NCI-H2196 treated with DMSO at 0.1 percent for 48 hours (cell line): ENCODE data around the gene OR5D16.
"Not testable (repeated sequence)": the region's sequence is repeated elsewhere in the genome, so short reads cannot be mapped to it uniquely, and the experiment has no call there.

Experiments used
- DNase-seq: peaks from one replicate; lab custom pipeline; 2025; ENCODE audit not compliant: unreplicated experiment; lab: John Stamatoyannopoulos, UW

The OR5D16 gene

GRCh38 chr11:55838452-55838851 is at the start of gene OR5D16:
OR5D16 (plus strand) TSS chr11:55838752; CDS start chr11:55838752, 0 bp downstream.
- no peak for DNase-seq

- DNase-seq = no peak
Measured at GRCh38 chr11:55791606-55792005, 46.9 kb upstream of the OR5D16 start.

- DNase-seq = no peak
Measured at GRCh38 chr11:55793321-55793720, 45.2 kb upstream of the OR5D16 start.

GRCh38 chr11:55795256-55795655 is 43.3 kb upstream of the OR5D16 start, which contains the start of gene OR5D14:
OR5D14 (plus strand) TSS chr11:55795556; CDS start chr11:55795556, 0 bp downstream.
- no peak for DNase-seq

- DNase-seq = no peak
Measured at GRCh38 chr11:55806248-55806647, 32.3 kb upstream of the OR5D16 start.

GRCh38 chr11:55811067-55811466 is 27.5 kb upstream of the OR5D16 start, which contains the start of gene OR5L1:
OR5L1 (plus strand) TSS chr11:55811367; CDS start chr11:55811467, 100 bp downstream.
- no peak for DNase-seq

- DNase-seq = no peak
Measured at GRCh38 chr11:55819330-55819729, 19.2 kb upstream of the OR5D16 start, which contains the start of gene OR5D18. OR5D18 (plus strand) TSS chr11:55819630; CDS start chr11:55819630, 0 bp downstream.

- DNase-seq = no peak
Measured at GRCh38 chr11:55826919-55827318, 11.6 kb upstream of the OR5D16 start, which contains the start of gene OR5L2. OR5L2 (plus strand) TSS chr11:55827219; CDS start chr11:55827219, 0 bp downstream.

- no peak for DNase-seq
Measured at GRCh38 chr11:55847453-55847852, 8.9 kb downstream of the OR5D16 start.

- DNase-seq = no peak
Measured at GRCh38 chr11:55849037-55849436, 10.5 kb downstream of the OR5D16 start.

GRCh38 chr11:55852141-55852540 is 13.6 kb downstream of the OR5D16 start:
- DNase-seq = no peak

GRCh38 chr11:55854704-55855103 is 16.2 kb downstream of the OR5D16 start:
- DNase-seq = no peak

- DNase-seq = not testable (repeated sequence)
Measured at GRCh38 chr11:55867354-55867753, 28.8 kb downstream of the OR5D16 start.

- DNase-seq = not testable (repeated sequence)
Measured at GRCh38 chr11:55872731-55873130, 34.2 kb downstream of the OR5D16 start.

GRCh38 chr11:55873146-55873545 is 34.6 kb downstream of the OR5D16 start:
- DNase-seq = not testable (repeated sequence)

GRCh38 chr11:55882997-55883396 is 44.4 kb downstream of the OR5D16 start, which contains the start of gene TRIM51:
TRIM51 (plus strand) TSS chr11:55883297; CDS start chr11:55885429, 2,132 bp downstream.
- DNase-seq = not testable (repeated sequence)

- not testable (repeated sequence) for DNase-seq
Measured at GRCh38 chr11:55884995-55885394, 46.4 kb downstream of the OR5D16 start.

- not testable (repeated sequence) for DNase-seq
Measured at GRCh38 chr11:55885481-55885880, 46.9 kb downstream of the OR5D16 start.
